K562 (cell line): ENCODE measurements around the gene ATP12A. TPM values are rescaled to one million over a fixed set of nuclear protein-coding genes. Genes with fewer than 3 reads are reported as not detected.

Source experiments
- ATAC-seq: fragments of 200-7000 bp; cut with Tn5 transposase; 3 replicates; pipeline ENCODE4 v1.9.1; 2020; ENCODE audit warnings: moderate library complexity
- BruUV-seq: library from RNA; stranded (reverse); fragments of 400-500 nt; replicated peaks from 2 replicates; lab custom pipeline; 2021; lab: Mats Ljungman, UMichigan
- CTCF ChIA-PET: fragments of 300-600 bp; formaldehyde crosslinking; extraction: SDS; loops from one replicate; lab custom pipeline; 2021; ENCODE audit warnings: low intra/inter-chr PET ratio; lab: Yijun Ruan, JAX
- POLR2A ChIA-PET: fragments of 300-600, 350-650 bp; sonication (Branson Sonifier 250); formaldehyde crosslinking; extraction: SDS; loops from one replicate; lab custom pipeline; 2021; ENCODE audit warnings: antibody characterized with exemption, inconsistent platforms; lab: Yijun Ruan, JAX
- DNase-seq, 4 experiments: peaks; one replicate each; pipeline versions ENCODE4 v3.0.0 to v3.0.0-alpha.2; 2011 to 2018; ENCODE audit warnings: low spot score in 3 of 4, mixed read lengths in 3 of 4; ENCODE audit errors: extremely low read depth in 1 of 4
- FAIRE-seq: peaks from 2 replicates; lab custom pipeline; 2011; peaks lifted over from hg19 to GRCh38; lab: Jason Lieb, UNC
- H2AFZ ChIP-seq: 2 replicates; pipeline ENCODE4 v1.6.0; 2011; ENCODE audit warnings: low read depth, low read length, control low read depth, inconsistent platforms
- H3K27ac ChIP-seq: fragments of 200-600 bp; 3 replicates; pipeline ENCODE4 v1.8.0; 2011; ENCODE audit warnings: low read depth, mild to moderate bottlenecking, control low read depth, inconsistent platforms, low read length, moderate library complexity, mixed read lengths; ENCODE audit errors: extremely low read depth
- H3K27me3 ChIP-seq, 2 experiments: fragments of 300-600 bp in 1 of 2; 2 replicates in 1 of 2; 3 replicates in 1 of 2; pipeline versions ENCODE4 v1.6.0 to v1.8.0; 2011; ENCODE audit warnings: inconsistent platforms in 2 of 2, low read length in 2 of 2, mild to moderate bottlenecking in 1 of 2, mixed read lengths in 1 of 2, moderate library complexity in 1 of 2; ENCODE audit not compliant: control insufficient read depth in 2 of 2, insufficient read depth in 2 of 2
- H3K36me3 ChIP-seq: fragments of 300-600 bp; 3 replicates; pipeline ENCODE4 v1.8.0; 2011; ENCODE audit warnings: mild to moderate bottlenecking, low read length, inconsistent platforms; ENCODE audit not compliant: control insufficient read depth, insufficient read depth
- H3K4me1 ChIP-seq, 2 experiments: fragments of 200-600 bp in 1 of 2; replicated peaks in 1 of 2; 2 replicates in 1 of 2; 3 replicates in 1 of 2; pipeline versions ENCODE4 v1.5.1 to v1.8.0; 2011; ENCODE audit warnings: inconsistent platforms in 2 of 2, low read length in 2 of 2, mild to moderate bottlenecking in 1 of 2, mixed read lengths in 1 of 2, moderate library complexity in 1 of 2; ENCODE audit not compliant: control insufficient read depth in 2 of 2, insufficient read depth in 2 of 2
- H3K4me2 ChIP-seq: 2 replicates; pipeline ENCODE4 v1.6.1; 2011; ENCODE audit warnings: low read length, control low read depth, inconsistent platforms, mixed read lengths; ENCODE audit not compliant: insufficient read depth
- H3K4me3 ChIP-seq: fragments of 200-600 bp; sonication (generic), shearing (Covaris generic); 2 replicates; pipeline ENCODE4 v1.5.1; 2016; ENCODE audit warnings: control low read depth, inconsistent platforms
- H3K79me2 ChIP-seq: fragments of 200-600 bp; 3 replicates; pipeline ENCODE4 v1.8.0; 2011; ENCODE audit warnings: low read length, inconsistent platforms; ENCODE audit not compliant: control insufficient read depth, insufficient read depth
- H3K9ac ChIP-seq, 2 experiments: 2 replicates each; pipeline versions ENCODE4 v1.6.0 to v1.6.1; 2011; ENCODE audit warnings: low read depth in 2 of 2, low read length in 2 of 2, control low read depth in 1 of 2, inconsistent platforms in 1 of 2, mild to moderate bottlenecking in 1 of 2, mixed read lengths in 1 of 2; ENCODE audit not compliant: insufficient read depth in 1 of 2
- H3K9me1 ChIP-seq: one replicate; pipeline ENCODE4 v1.6.0; 2011; ENCODE audit warnings: inconsistent platforms, mild to moderate bottlenecking, low read length, moderate library complexity; ENCODE audit not compliant: control insufficient read depth, insufficient read depth
- H3K9me3 ChIP-seq: replicated peaks from 2 replicates; pipeline ENCODE4 v1.5.1; 2011; ENCODE audit warnings: low read depth, low read length, inconsistent platforms; ENCODE audit not compliant: control insufficient read depth, insufficient read depth
- H4K20me1 ChIP-seq: replicated peaks from 2 replicates; pipeline ENCODE4 v1.6.1; 2011; ENCODE audit warnings: low read length, inconsistent platforms, mixed read lengths; ENCODE audit not compliant: control insufficient read depth, insufficient read depth
- CC2D1A ChIP-seq: fragments of 450-650 bp; IDR thresholded peaks from 2 replicates; pipeline ENCODE4 v1.6.1; 2017; ENCODE audit warnings: mild to moderate bottlenecking
- GABPB1 ChIP-seq: sonication (generic); formaldehyde crosslinking; IDR thresholded peaks from 2 replicates; pipeline ENCODE4 v1.8.0; 2022; ENCODE audit warnings: mild to moderate bottlenecking, missing genetic modification reagents
- HDAC2 ChIP-seq: fragments of 450-650 bp; IDR thresholded peaks from 2 replicates; pipeline ENCODE4 v1.6.1; 2016; ENCODE audit warnings: mild to moderate bottlenecking
- ILK ChIP-seq: fragments of 450-650 bp; IDR thresholded peaks from 2 replicates; pipeline ENCODE4 v1.6.1; 2016; ENCODE audit warnings: missing genetic modification characterization, low read depth, mild to moderate bottlenecking, missing compliant biosample characterization, moderate library complexity, borderline replicate concordance
- JUND ChIP-seq, 2 experiments: IDR thresholded peaks; 2 replicates in 1 of 2; 3 replicates in 1 of 2; pipeline ENCODE4 v1.6.1; 2011; ENCODE audit warnings: borderline replicate concordance in 2 of 2, low read depth in 2 of 2, low read length in 2 of 2, improper control_type of control experiment in 1 of 2, missing biosample characterization in 1 of 2, missing genetic modification characterization in 1 of 2, missing genetic modification reagents in 1 of 2
- KHSRP ChIP-seq: fragments of 450-650 bp; IDR thresholded peaks from 2 replicates; pipeline ENCODE4 v1.6.1; 2017
- NUFIP1 ChIP-seq: fragments of 450-650 bp; IDR thresholded peaks from 2 replicates; pipeline ENCODE4 v1.6.1; 2018; ENCODE audit not compliant: partially characterized antibody
- PHB2 ChIP-seq: fragments of 450-650 bp; IDR thresholded peaks from 2 replicates; pipeline ENCODE4 v1.6.1; 2017; ENCODE audit warnings: low read depth
- PURB ChIP-seq: sonication (generic); formaldehyde crosslinking; IDR thresholded peaks from 2 replicates; pipeline ENCODE4 v1.9.0; 2021; ENCODE audit warnings: low read depth, mild to moderate bottlenecking, missing genetic modification reagents
- TRIM25 ChIP-seq: fragments of 450-650 bp; IDR thresholded peaks from 2 replicates; pipeline ENCODE4 v1.7.0; 2016; ENCODE audit warnings: borderline replicate concordance
- ZBTB26 ChIP-seq: fragments of 450-650 bp; formaldehyde crosslinking; IDR thresholded peaks from 2 replicates; pipeline ENCODE4 v1.4.0; 2022; ENCODE audit warnings: missing genetic modification characterization
- ZNF592 ChIP-seq: fragments of 450-650 bp; IDR thresholded peaks from 2 replicates; pipeline ENCODE4 v1.6.1; 2017; ENCODE audit warnings: antibody characterized with exemption, mild to moderate bottlenecking
- ZNF695 ChIP-seq: fragments of 450-650 bp; formaldehyde crosslinking; IDR thresholded peaks from 2 replicates; pipeline ENCODE4 v1.4.0; 2020; ENCODE audit warnings: mild to moderate bottlenecking, moderate library complexity
- WGBS: fragments of 100-300 bp; shearing (Covaris generic); methylation state at CpG from one replicate; pipeline ENCODE4 v1.1.6; 2016; ENCODE audit warnings: low coverage, mixed read lengths; ENCODE audit not compliant: insufficient coverage; ENCODE audit errors: missing lambda C conversion rate; 5-methylcytosine and 5-hydroxymethylcytosine counted together
- in situ Hi-C: fragments of 300-500 bp; cut with MboI; formaldehyde crosslinking; loops from 4 replicates; pipeline ENCODE4 v1.15.0; 2018; ENCODE audit warnings: inconsistent platforms, mixed read lengths
- intact Hi-C: fragments of 100-400 bp; cut with micrococcal nuclease; formaldehyde crosslinking; loops from 2 replicates; pipeline ENCODE4 v1.14.2; 2022
- polyA plus RNA-seq, 8 experiments: library from polyadenylated mRNA; depleted of rRNA in 4 of 8; stranded (reverse) in 5 of 8; unstranded in 3 of 8; fragments of >200 nt; fragmentation: Nextera tagmentation in 2 of 8; fragmentation: Illumina TruSeq in 1 of 8; extraction: Ambion mirVana in 2 of 8; extraction: Trizol in 1 of 8; gene quantifications; 2 replicates each; pipeline versions ENCODE4 v1.2.1 to v1.2.3, GENCODE V29; 2011 to 2014; ENCODE audit warnings: inconsistent platforms in 1 of 8, missing spikeins in 1 of 8
- total RNA-seq, 7 experiments: library from RNA; depleted of rRNA in 6 of 7; stranded (reverse); fragments of >200 nt in 6 of 7; fragmentation: Illumina TruSeq in 2 of 7; extraction: Trizol in 2 of 7; gene quantifications; 2 replicates each; pipeline versions ENCODE4 v1.2.1 to v1.2.3, GENCODE V29; 2011 to 2021; ENCODE audit warnings: low replicate concordance in 1 of 7

The ATP12A gene
- total and polyA plus RNA-seq, 9 of the 15 experiments (the other 6 are each of a cell fraction or from before 2014, with no cell fraction given) = not detected

GRCh38 chr13:24630851-24631620 lies 49.2 kb upstream of the ATP12A start (continued):
- TF ChIP-seq ZNF695 (CRISPR knock-in tag) (no peak), HDAC2 (no peak), NUFIP1 (no peak), KHSRP (no peak), TRIM25 (no peak), ILK (tag) (peak; percentile 45; the same call in 1 of the 2 replicates), JUND (IDR thresholded peaks at IDR 0.05; ENCODE audit: borderline replicate concordance, low read depth, low read length) (peak; percentile 37; the same call in 1 of the 2 replicates), JUND (tag; IDR thresholded peaks at IDR 0.05; ENCODE audit: borderline replicate concordance, low read depth, low read length) (no peak)
- TF ChIP-seq, all 486 proteins: peak for 18

- H3K27me3 ChIP-seq = peaks cover 0 to 4% of the 10 kb centered on the region in 2 experiments; a peak in 1 of 5 replicates
- DNase-seq (no peak), ATAC-seq (no peak), FAIRE-seq (no peak)
- 7% methylated on average over 5 of the region's 5 CpGs for whole genome bisulfite sequencing
- no TSS peak for BruUV-seq
- H3K4me1 ChIP-seq = peaks cover 4 to 5% of the 10 kb centered on the region in 2 experiments; a peak in 2 of 5 replicates
- H3K9me3 ChIP-seq = no peaks in the 10 kb centered on the region
- no peaks in the 10 kb centered on the region for H3K36me3 ChIP-seq
- ChIA-PET CTCF (no interaction called here), POLR2A (no interaction called here)
- TF ChIP-seq ZNF592 = no peak
- no peak for TF ChIP-seq ZBTB26 (CRISPR knock-in tag)
- no peak for TF ChIP-seq PURB
- TF ChIP-seq CC2D1A = no peak
- no peak for TF ChIP-seq KHSRP
- TF ChIP-seq PHB2 = no peak
- TF ChIP-seq GABPB1 (CRISPR knock-in tag) = no peak
- no peaks in the 10 kb centered on the region for H4K20me1 ChIP-seq
- in situ Hi-C loops = no loop called here
- no peaks in the 10 kb centered on the region for H3K79me2 ChIP-seq
- no peaks in the 10 kb centered on the region for H3K9me1 ChIP-seq
- no peak overlapping the region for H2AFZ ChIP-seq
- H3K4me3 ChIP-seq = no peak overlapping the region
- no peak overlapping the region for H3K4me2 ChIP-seq
- intact Hi-C loops = no loop called here
- no peak overlapping the region for H3K27ac ChIP-seq
- no peak overlapping the region for H3K9ac ChIP-seq
Measured at GRCh38 chr13:24631922-24632321, 48.3 kb upstream of the ATP12A start.
